Ramos (cell line): ENCODE data around the gene LGMN.
"Not testable (repeated sequence)": the region's sequence is repeated elsewhere in the genome, so short reads cannot be mapped to it uniquely, and the experiment has no call there.

ENCODE experiments used
- in situ Hi-C: fragments of 300-500 bp; cut with MboI; formaldehyde crosslinking; loops from one replicate; pipeline ENCODE4 v1.14.3; 2022; ENCODE audit warnings: low sequenced_read_pairs; ENCODE audit not compliant: unreplicated experiment

Gene LGMN

DNA sequence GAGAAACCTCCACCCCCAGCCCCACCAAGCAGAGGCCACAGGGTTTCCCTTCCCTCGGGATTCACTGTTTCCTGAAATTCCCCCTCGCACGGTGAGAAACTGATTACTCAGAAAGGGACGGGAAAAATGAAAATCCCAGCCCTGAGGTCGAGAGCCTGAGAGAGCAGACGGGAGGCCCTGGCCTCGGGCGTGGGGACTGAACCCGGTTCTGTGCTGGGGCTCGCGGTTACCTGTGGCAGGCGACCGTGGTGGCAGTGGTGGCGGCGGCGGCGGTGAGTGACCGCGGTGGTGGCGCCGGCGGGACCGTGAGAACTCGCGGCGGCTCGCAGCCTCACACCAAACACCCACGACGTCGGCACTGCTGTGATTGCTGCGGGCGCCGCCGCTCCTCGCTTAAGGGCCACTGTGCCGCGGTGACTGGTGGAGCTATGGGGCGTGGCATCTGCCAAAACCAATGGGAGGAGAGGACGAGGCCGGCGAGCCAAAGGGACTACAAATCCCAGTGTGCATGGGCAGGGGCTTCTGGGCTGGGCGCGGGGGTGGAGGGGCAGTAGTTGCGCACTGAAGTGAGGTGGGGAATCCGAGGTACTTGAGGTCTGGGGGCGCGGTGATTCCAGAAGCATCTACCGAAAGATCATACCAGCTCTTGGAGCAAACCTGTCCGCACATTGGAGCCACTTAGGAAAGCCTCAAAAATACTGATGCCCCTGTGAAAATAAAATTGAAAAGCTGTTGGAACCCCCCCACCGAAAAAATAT, at the start of gene LGMN:
Gene LGMN, minus strand, starts transcription at position 369 of the 758 bp plus-strand sequence. CDS start 15,841 bp downstream, outside the sequence.
- in situ Hi-C loops, result no loop called here

DNA sequence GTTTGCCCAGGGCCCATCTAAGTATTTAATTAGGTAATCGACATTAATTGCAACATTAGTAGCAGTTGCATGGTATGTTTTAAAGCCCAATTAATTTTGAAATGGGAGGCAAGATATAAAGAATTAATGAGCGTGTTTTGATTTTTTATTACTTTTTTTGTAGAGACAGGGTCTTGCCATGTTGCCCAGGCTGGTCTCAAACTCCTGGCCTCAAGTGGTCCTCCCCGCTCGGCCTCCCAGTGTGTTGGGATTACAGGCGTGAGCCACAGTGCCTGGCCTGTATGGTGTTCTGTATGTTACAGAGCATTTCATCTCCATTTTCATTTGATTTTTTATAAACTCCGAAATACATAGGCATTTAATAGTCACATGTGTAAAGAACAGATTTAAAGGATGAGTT, 46.5 kb upstream of the LGMN start:
- in situ Hi-C loops, result no loop called here

DNA sequence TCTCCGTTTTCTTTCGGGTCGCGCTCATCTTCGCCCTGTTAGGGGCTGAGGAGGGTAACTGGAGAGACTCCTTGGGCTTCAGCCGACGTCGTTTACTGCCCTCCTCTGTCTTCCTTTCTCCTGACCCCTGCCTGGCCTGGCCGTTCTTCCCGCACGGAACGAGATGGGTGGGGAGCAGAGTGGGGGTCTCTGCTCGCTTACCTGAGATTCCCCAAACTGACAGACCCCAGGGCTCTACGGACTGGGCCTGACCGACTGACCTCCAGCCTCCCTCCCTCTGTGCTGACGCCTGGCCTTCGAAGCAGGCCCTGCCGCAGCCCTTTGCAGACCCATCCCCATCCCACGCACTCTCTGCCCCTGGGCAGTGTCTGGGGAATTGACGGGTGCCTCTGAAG, 46.1 kb upstream of the LGMN start:
- in situ Hi-C loops, result no loop called here

DNA sequence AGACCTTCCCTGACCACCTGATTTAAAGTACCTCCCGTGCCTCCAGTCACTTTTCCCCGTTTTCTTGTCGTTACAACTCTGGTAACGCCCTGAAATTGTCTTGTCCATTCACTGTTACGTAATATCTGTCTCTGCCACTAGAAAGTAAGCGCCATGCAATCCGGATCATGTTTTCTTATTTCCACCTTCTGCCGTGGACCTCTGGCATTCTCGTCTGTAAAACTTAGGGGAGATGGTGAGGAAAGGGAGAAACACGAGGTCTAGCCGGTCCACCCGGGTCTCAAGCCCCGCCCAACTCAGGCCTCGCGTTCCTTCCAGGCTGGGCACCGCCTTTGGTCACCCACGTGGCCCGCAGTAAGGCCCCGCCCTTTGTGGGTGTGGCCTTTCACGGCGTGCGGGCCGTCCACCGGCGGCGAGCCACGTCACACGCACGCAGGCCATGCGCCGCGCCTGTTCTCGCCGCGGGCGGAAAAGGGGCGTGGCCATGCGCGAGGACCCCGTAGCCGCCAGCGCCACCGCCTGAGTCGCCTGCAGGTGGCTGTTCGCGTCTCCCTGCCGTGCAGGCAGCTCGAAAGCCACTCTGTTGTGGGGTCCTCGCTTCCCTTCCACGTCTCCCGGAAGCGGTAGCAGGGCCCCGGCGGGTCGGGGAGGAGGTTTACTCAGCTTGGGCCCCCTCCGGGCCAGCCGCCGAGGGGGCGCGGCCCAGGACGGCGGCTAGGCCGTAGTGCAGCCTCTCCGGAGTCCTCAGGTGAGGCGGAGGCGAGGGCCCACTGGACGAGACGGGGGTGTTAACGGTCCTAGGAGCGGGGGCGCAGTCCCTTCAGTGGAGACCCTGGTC, 45.5 kb upstream of the LGMN start, which contains the start of gene GOLGA5:
Gene GOLGA5, plus strand, starts transcription at position 597 of the 838 bp plus-strand sequence. CDS start 3,133 bp downstream, outside the sequence.
- in situ Hi-C loops, result no loop called here

DNA sequence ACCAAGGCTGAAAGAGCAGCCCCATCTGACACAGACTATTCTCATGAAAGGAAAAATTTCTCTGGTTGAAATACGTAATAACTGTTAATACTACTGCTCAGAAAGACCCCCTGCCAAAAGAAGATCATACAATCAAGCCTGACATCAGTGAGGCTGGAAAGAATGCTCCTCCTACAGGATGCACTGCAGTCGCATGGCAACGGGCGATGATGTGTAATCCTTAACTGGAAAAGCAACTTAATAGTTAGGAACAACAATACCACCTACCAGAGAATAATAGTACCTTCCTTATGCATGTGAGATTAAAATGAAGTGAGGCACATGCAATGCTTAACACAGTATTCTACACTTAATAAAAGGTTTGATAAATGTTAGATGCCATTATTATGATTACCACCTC, 44.5 kb upstream of the LGMN start:
- in situ Hi-C loops, result no loop called here

DNA sequence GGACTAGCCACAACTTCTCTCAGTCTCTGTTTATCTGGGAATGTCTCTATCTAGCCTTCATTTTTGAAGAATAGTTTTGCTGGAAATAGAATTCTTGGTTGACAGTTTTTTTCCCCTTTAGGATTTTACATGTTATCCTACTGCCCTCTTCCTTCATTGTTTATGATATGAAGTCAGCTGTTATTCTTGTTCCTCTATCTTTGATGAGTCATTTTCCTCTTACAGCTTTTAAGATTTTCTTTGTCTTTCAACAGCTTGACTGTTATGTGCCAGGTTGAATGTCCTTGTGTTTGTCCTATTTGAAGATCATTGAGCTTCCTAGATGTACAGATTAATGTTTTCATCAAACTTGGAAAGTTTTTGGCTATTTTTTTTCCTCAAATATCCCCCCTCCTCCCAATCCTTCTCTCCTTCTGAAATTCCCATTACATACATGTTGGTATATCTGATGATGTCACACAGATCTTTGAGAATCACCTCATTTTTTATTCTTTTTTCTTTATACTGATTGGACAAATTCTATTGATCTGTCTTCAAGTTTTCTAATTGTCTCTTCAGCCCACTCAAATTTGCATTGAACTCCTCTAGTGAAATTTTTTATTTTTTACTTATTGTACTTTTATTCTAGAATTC, 41.1 kb upstream of the LGMN start:
- in situ Hi-C loops, result no loop called here

DNA sequence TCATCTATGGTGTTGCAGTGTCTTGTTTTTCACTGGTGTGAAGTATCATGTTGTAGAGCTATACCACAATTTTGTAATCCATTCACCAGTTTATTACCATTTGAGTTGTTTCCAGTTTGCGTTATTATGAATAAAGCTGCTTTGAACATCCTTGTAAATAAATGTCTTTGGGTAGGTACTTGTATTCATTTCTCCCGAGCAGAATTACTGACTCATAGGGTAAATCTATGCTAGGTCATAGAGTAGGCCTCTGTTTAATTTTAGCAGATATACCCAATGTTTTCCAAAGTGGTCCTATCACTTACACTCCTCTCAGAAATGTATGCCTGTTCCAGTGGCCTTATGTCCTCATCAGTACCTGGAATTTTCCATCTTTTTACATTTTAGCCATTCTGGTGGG, 39.1 kb upstream of the LGMN start:
- in situ Hi-C loops, result no loop called here

DNA sequence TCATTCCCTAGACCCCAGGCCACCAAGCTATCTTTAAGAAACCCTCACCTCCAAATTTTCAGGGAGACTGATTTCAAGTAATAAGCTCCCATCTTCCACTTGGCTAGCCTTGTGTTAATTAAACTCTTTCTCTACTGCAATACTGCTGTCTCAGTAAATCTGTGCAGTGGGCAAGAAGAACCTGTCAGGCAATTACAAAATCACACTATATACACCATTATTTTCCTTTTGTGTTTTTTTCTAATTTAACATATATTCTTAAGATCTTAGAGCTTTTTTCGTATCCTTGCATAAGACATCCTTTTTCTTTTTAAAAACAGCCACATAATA, 38.0 kb upstream of the LGMN start:
- in situ Hi-C loops, result no loop called here

DNA sequence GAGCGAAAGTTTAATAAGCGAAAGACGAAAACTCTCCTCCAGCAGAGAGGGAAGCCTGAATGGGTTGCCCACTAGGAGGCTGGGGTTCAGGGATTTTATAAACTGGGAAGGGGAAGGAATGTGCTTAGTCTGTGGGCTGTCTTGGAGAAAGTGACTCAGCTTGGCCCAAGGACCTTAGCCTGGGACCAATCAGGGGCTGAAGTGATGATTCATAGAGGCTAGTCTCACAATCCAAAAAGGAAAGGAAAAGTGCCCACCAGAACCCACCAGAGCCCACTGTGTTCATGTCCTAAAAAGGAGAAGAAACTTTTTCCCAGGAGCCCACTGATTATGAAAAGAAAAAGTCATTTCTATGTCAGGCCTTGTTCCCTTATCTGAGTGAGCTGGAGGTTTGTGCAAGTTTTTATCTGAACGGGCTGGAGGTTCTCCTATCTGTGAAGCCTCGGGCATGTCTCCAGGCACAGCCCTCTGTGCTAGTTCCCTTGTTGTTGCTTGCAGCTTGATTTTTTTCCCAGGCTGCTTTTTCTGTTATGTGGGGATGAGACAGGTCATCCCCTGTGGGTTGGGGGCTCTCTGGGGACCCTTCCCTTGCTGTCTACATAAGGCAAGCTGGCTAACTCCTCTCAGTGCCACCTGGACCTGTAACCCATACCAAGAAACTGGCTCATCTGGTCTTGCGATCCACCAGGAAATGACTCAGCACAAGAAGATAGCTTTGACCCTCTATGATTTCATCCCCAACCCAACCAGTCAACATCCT, 37.4 kb upstream of the LGMN start:
- in situ Hi-C loops, result no loop called here

DNA sequence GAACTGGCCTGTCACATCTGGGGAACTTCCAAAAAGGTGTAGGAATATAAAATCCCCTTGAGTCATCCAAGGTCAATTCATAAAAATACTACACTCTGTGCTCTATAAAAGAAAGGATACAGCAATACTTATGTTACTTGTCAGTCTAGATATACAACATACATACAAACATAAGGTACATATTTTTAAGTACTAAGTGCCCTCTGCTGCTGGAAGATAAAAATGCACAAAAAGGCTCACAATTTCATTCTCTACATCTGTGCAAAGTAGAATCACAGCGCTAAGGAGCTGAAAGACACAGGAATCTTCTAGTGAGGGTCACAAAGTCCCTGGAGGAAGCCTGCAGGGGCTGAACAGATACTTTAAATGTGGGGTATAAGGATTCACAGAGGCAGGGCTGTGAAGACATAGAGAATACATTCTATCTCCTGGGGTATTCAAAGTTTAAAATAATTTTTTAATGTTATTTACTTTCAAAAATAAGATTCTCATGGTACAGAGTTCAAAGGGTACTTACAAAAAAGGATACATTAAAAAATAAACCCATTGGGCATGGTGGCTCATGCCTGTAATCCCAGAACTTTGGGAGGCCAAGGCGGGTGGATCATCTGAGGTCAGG, 35.5 kb upstream of the LGMN start:
- in situ Hi-C loops, result loop anchor here (5.0 kb wide), 1 partner anchor 72 kb away; no protein-coding TSS in a partner anchor

DNA sequence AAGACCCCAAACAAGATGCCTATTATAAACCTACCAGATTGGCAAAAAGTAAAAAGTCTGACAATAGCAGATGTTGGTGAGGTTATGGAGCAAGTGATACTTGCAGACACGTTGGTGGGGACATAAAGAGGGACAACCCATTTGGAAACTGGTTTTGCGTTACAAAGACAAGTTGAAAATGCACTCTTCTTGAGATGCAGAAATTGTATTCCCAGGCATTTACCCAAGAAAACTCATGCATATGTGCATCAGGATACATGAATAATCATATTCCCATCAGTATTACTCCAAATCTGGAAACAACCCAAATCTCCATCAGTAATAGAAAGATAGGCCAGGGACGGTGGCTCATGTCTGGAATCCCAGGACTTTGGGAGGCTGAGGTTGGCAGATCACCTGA, 32.9 kb upstream of the LGMN start:
- in situ Hi-C loops, result loop anchor here (5.0 kb wide), 1 partner anchor 69 kb away; no protein-coding TSS in a partner anchor

DNA sequence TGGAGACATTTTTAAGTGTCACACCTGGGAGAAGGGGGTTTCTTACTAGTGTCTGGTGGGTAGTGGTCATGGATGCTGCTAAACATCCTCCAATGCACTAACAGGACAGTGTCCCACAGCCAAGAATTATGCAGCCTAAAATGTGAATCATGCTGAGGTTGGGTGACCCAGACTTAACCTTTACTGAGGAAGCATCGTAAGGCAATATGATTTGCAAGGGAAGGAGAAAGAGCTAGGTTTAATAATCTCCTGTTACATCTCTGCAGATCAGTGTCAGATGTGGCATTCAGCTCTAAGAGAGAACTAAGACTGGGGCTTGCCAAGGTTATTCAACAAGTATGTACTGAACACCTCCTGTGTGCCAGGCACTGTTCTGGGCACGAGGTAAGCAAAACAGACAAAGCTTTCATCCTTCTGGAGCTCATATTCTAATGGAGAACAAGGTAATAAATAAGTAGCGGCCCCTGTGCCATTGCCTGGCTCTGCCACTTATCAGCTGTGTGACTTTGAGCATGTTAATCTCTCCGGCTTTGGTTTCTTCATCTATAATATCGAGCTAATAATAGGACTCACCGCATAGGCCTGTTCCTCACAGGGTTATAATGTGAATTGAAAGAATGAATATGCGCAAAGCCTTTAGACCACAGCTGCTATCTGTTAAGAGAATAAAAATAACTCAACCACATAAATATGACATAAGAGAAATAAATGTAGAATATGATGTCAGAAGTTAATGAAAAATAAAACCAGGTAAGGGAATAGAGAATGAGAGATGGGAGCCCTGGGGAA, 32.2 kb upstream of the LGMN start:
- in situ Hi-C loops, result loop anchor here (5.0 kb wide), 1 partner anchor 68 kb away; no protein-coding TSS in a partner anchor

DNA sequence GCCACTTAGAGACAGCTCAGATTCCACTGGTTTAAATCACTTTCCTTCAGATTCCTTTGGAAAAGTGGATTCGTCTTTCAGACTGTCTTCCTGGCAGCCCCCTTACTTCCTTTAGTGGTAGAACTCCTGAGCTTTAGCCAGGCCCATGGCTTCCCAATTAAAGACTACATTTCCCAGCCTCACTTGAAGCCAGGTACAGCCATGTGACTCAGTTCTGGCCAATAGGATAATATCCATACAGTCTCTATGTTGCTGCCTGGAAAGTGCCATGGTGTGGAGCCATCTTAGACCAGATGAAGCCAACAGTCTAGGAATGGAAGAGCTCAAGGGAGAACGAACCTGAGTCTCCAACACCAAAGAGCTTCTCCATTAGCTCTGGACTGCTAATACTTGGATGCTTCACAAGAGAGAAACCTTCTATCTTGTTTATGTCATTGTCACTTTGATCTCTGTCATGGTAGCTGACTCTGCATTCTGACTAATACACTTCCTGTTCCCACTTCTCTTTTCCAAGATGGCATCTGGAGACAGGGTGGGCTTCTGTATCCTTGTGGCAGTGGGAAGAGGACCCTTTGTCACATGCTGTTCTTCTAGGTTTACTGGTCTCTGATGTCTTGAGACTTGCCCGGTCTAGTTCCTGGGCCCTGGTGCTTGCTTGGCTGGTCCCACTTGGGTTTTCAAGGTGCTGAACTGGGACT, 30.6 kb upstream of the LGMN start:
- in situ Hi-C loops, result not testable (repeated sequence)

DNA sequence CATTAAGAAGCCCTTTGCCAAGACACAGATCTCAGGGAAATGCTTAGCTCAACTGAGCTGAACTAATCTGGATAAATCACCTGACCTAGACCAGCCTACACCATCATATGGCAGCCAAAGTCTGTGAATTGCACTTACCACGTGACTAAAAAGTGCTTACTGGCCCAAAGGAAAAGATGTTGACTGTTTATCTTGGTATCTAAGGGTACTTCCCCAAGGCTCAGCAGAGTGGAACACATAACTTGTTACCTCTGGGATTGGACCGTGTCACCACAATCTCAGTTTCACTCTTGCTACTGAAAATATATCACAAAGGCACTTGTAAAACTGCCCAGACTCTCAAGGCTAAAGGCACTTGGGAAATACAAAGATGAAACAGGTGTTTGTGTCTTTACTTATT, 26.9 kb upstream of the LGMN start:
- in situ Hi-C loops, result not testable (repeated sequence)

DNA sequence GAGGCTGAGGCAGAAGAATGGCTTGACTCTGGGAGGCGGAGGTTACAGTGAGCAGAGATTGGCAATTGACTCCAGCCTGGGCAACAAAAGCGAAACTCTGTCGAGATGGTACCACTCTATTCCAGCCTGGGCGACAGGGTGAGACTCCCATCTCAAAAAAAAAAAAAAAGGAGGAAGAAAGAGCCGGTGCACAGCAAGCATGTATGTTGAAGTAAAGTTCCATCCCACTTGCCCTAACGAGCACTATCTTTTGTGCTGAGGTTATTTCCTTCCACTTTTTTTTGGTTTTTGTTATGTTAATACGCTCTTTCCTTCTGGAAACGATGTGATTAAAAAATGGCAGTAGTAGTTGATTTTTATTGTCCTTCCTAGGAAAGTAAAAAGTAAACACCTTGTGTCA, 26.1 kb upstream of the LGMN start:
- in situ Hi-C loops, result no loop called here

DNA sequence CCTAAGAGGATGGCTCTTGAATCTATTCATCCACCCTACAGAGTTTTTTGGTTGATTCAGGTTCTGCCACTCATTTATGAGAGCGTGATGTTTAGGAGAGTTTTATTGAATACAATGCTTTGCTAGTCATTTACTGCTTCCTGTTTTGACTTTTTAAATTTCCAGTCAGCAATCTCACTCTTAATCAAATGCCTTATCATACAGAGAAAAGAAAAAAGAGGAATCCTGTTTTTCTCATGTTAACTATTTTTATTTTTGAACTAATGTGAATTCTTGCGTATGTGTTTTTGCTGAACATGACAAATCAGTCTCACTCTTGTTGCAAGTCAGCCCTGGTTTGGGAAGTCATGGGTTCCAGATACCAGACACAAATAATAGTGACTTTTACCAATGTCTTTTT, 22.1 kb upstream of the LGMN start:
- in situ Hi-C loops, result no loop called here

DNA sequence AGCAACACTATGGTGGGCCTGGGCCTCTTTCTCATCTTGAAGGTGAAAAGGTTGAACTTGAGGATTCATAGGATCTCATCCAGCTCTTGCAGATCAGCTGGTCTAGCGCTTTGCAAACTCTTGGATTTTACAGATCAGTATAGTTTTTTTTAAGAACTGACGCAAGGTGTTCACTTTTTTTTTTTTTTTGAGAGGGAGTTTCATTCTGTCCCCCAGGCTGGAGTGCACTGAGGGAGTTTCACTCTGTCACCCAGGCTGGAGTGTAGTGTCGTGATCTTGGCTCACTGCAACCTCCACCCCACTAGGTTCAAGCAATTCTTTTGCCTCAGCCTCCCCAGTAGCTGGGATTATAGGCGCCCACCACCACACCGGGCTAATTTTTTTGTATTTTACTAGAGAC, 20.4 kb upstream of the LGMN start:
- in situ Hi-C loops, result no loop called here

DNA sequence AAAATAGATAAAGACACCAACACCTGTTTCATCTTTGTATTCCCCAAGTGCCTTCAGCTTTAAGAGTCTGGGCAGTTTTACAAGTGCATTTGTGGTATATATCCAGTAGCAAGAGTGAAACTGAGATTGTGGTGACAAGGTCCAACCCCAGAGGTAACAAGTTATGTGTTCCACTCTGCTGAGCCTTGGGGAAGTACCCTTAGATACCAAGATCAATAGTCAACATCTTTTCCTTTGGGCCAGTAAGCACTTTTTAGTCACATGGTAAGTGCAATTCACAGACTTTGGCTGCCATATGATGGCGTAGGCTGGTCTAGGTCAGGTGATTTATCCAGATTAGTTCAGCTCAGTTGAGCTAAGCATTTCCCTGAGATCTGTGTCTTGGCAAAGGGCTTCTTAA, 19.8 kb upstream of the LGMN start:
- in situ Hi-C loops, result not testable (repeated sequence)
